ENCODE data around the gene SFXN2.

Gene SFXN2

GRCh38 chr10:102783568-102783967, 69.1 kb downstream of the SFXN2 start:
- H2BK5ac ChIP-seq (ENCODE audit: low read depth, low read length, poor library complexity): peak overlapping the region; percentile 54
- peaks cover 3 to 5% of the 10 kb centered on the region in 2 experiments for H3K36me3 ChIP-seq (ENCODE audit: control insufficient read depth in 1 of 2, insufficient read depth in 2 of 2, low read length in 2 of 2)
- peak overlapping the region; percentile 5 for H3K4me2 ChIP-seq (ENCODE audit: low read length)
- H3K4me1 ChIP-seq (ENCODE audit: control insufficient read depth in 1 of 2, insufficient read depth in 2 of 2, low read length in 2 of 2): peaks cover 27 to 43% of the 10 kb centered on the region in 2 experiments
- DNase-seq: peak; percentile 39 to 44
- peak overlapping the region; percentile 69 for H3K14ac ChIP-seq (ENCODE audit: low read length)
- peak overlapping the region; percentile 61 for H4K91ac ChIP-seq (ENCODE audit: low read depth, low read length)
- no peak overlapping the region for H3K4me3 ChIP-seq (ENCODE audit: low read depth, low read length)
- no peak overlapping the region for H2AK5ac ChIP-seq (ENCODE audit: low read length)
- peaks cover 20% of the 10 kb centered on the region for H3K79me1 ChIP-seq (ENCODE audit: low read length)
- H2BK12ac ChIP-seq (ENCODE audit: low read length): peak overlapping the region; percentile 2
- H3K27me3 ChIP-seq (ENCODE audit: insufficient read depth, low read length): no peaks in the 10 kb centered on the region
- peak overlapping the region; percentile 45 for H4K8ac ChIP-seq (ENCODE audit: low read depth, low read length)
- no peak overlapping the region for H4K12ac ChIP-seq (ENCODE audit: low read depth, low read length)
- H3K18ac ChIP-seq (ENCODE audit: low read length): peak overlapping the region; percentile 54
- H2BK120ac ChIP-seq (ENCODE audit: insufficient read depth, low read length, poor library complexity): peak overlapping the region; percentile 45
- H3K79me2 ChIP-seq (ENCODE audit: control insufficient read depth, insufficient read depth, low read length, poor library complexity): peaks cover 15% of the 10 kb centered on the region
- H3K9ac ChIP-seq (ENCODE audit: low read length): no peak overlapping the region
- no peak overlapping the region for H3K23ac ChIP-seq (ENCODE audit: low read length)
- no CpG with 5 or more reads among the region's 1 CpG for WGBS (ENCODE audit: extremely low coverage, insufficient coverage, insufficient read length)
- no peak overlapping the region for H3K4ac ChIP-seq (ENCODE audit: low read depth, low read length)
- H3K9me3 ChIP-seq (ENCODE audit: insufficient read depth, low read depth, low read length): no peaks in the 10 kb centered on the region
- peak overlapping the region; percentile 29 for H3K27ac ChIP-seq (ENCODE audit: low read depth, low read length)
- no peak overlapping the region for H2AFZ ChIP-seq (ENCODE audit: insufficient read depth, low read length, poor library complexity)

- H3K4me1 ChIP-seq (ENCODE audit: control insufficient read depth in 1 of 2, insufficient read depth in 2 of 2, low read length in 2 of 2): peaks cover 22 to 31% of the 10 kb centered on the region in 2 experiments
- H2AFZ ChIP-seq (ENCODE audit: insufficient read depth, low read length, poor library complexity): no peak overlapping the region
- H3K9me3 ChIP-seq (ENCODE audit: insufficient read depth, low read depth, low read length): no peaks in the 10 kb centered on the region
- H3K79me1 ChIP-seq (ENCODE audit: low read length): peaks cover 10% of the 10 kb centered on the region
- H3K9ac ChIP-seq (ENCODE audit: low read length): no peak overlapping the region
- no peak overlapping the region for H3K23ac ChIP-seq (ENCODE audit: low read length)
- no peaks in the 10 kb centered on the region for H3K27me3 ChIP-seq (ENCODE audit: insufficient read depth, low read length)
- H3K27ac ChIP-seq (ENCODE audit: low read depth, low read length): no peak overlapping the region
- no peak overlapping the region for H2BK5ac ChIP-seq (ENCODE audit: low read depth, low read length, poor library complexity)
- H3K4me2 ChIP-seq (ENCODE audit: low read length): no peak overlapping the region
- H2BK120ac ChIP-seq (ENCODE audit: insufficient read depth, low read length, poor library complexity): no peak overlapping the region
- DNase-seq: peak in 1 of 2 donors; percentile 42
- H4K8ac ChIP-seq (ENCODE audit: low read depth, low read length): no peak overlapping the region
- H2AK5ac ChIP-seq (ENCODE audit: low read length): no peak overlapping the region
- H3K18ac ChIP-seq (ENCODE audit: low read length): no peak overlapping the region
- no peak overlapping the region for H4K12ac ChIP-seq (ENCODE audit: low read depth, low read length)
- H3K14ac ChIP-seq (ENCODE audit: low read length): no peak overlapping the region
- H3K79me2 ChIP-seq (ENCODE audit: control insufficient read depth, insufficient read depth, low read length, poor library complexity): peaks cover 15% of the 10 kb centered on the region
- H3K4me3 ChIP-seq (ENCODE audit: low read depth, low read length): no peak overlapping the region
- no peak overlapping the region for H4K91ac ChIP-seq (ENCODE audit: low read depth, low read length)
- no peak overlapping the region for H2BK12ac ChIP-seq (ENCODE audit: low read length)
- H3K36me3 ChIP-seq (ENCODE audit: control insufficient read depth in 1 of 2, insufficient read depth in 2 of 2, low read length in 2 of 2): peaks cover 2 to 3% of the 10 kb centered on the region in 2 experiments
- H3K4ac ChIP-seq (ENCODE audit: low read depth, low read length): peak overlapping the region; percentile 22
- no CpG with 5 or more reads among the region's 2 CpGs for WGBS (ENCODE audit: extremely low coverage, insufficient coverage, insufficient read length)
Observed at GRCh38 chr10:102785818-102786217, 71.4 kb downstream of the SFXN2 start.

GRCh38 chr10:102791754-102792395, 77.4 kb downstream of the SFXN2 start:
- no peak overlapping the region for H2AFZ ChIP-seq (ENCODE audit: insufficient read depth, low read length, poor library complexity)
- peaks cover 4% of the 10 kb centered on the region for H3K79me2 ChIP-seq (ENCODE audit: control insufficient read depth, insufficient read depth, low read length, poor library complexity)
- H4K8ac ChIP-seq (ENCODE audit: low read depth, low read length): no peak overlapping the region
- no peaks in the 10 kb centered on the region for H3K79me1 ChIP-seq (ENCODE audit: low read length)
- H2BK12ac ChIP-seq (ENCODE audit: low read length): no peak overlapping the region
- H3K36me3 ChIP-seq (ENCODE audit: control insufficient read depth in 1 of 2, insufficient read depth in 2 of 2, low read length in 2 of 2): peaks cover 1 to 6% of the 10 kb centered on the region in 2 experiments
- H2BK5ac ChIP-seq (ENCODE audit: low read depth, low read length, poor library complexity): no peak overlapping the region
- peaks cover 6 to 18% of the 10 kb centered on the region in 2 experiments for H3K4me1 ChIP-seq (ENCODE audit: control insufficient read depth in 1 of 2, insufficient read depth in 2 of 2, low read length in 2 of 2)
- H4K91ac ChIP-seq (ENCODE audit: low read depth, low read length): no peak overlapping the region
- no CpG with 5 or more reads among the region's 8 CpGs for WGBS (ENCODE audit: extremely low coverage, insufficient coverage, insufficient read length)
- H3K4ac ChIP-seq (ENCODE audit: low read depth, low read length): no peak overlapping the region
- no peak overlapping the region for H3K27ac ChIP-seq (ENCODE audit: low read depth, low read length)
- no peak overlapping the region for H3K9ac ChIP-seq (ENCODE audit: low read length)
- H2BK120ac ChIP-seq (ENCODE audit: insufficient read depth, low read length, poor library complexity): no peak overlapping the region
- H3K23ac ChIP-seq (ENCODE audit: low read length): peak overlapping the region; percentile 43
- H3K4me2 ChIP-seq (ENCODE audit: low read length): no peak overlapping the region
- no peak for DNase-seq
- no peak overlapping the region for H3K4me3 ChIP-seq (ENCODE audit: low read depth, low read length)
- no peak overlapping the region for H3K18ac ChIP-seq (ENCODE audit: low read length)
- H3K9me3 ChIP-seq (ENCODE audit: insufficient read depth, low read depth, low read length): no peaks in the 10 kb centered on the region
- H2AK5ac ChIP-seq (ENCODE audit: low read length): no peak overlapping the region
- no peak overlapping the region for H3K14ac ChIP-seq (ENCODE audit: low read length)
- H3K27me3 ChIP-seq (ENCODE audit: insufficient read depth, low read length): no peaks in the 10 kb centered on the region
- no peak overlapping the region for H4K12ac ChIP-seq (ENCODE audit: low read depth, low read length)
